ENCODE results near the gene PPP2CA. TPM values are rescaled to one million over a fixed set of nuclear protein-coding genes. Genes with fewer than 3 reads are reported as not detected.

PPP2CA gene
- polyA plus RNA-seq, 2 of the 4 experiments (the other 2 are of a cell fraction), result 273 to 357 TPM

DNA sequence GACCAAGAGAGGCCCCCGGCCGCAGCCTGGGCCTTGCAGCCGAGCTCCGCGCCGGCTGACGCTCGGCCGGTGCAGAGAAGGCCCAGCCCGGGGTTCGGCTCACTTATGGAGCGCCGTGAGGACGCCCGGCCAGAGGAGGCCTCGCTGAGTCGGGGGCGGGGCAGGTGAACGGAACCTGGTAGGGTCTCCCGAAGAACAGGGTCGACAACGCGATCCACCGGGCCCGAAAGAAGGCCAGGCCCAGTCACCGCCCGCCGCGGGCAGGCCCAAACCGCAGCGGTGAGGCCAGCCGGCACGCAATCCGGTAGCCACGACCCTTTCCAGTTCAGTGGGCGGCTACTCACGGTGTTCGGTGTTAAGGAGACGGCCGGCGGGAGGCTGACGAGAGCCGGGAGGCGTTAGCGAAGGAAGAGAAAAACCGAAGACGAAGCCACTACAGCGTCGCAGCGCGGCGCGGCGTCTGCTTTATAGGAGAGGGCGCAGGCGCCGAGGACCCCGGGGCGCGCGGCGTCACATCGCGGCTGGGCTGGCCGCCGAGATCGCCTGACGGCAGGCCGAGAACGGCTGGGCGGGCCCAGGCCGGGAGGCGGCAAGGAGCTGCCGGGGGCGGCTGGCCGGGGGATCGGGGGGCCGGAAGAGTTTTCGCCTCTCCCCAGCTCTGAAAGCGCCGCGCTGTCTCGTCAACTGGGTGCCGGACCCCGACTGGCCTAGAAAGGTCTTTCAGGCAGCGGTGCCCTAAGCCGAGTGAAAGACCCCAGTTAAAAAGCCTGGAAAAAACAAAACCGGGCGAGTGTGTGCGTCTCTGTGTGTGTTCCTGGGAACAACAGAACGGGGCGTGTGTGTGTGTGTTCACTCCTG, 49.1 kb downstream of the PPP2CA start, which contains the start of gene SKP1:
Gene SKP1 (minus strand): TSS at position 440 of the 858 bp plus-strand sequence. CDS start 2,928 bp downstream, outside the sequence.
- ATAC-seq (peak; percentile 84 to 89), FAIRE-seq (no peak), DNase-seq (ENCODE audit: low read depth in 1 of 2, low spot score in 1 of 2) (peak; percentile 58 to 88)
- CTCF ChIA-PET, result interaction anchor here (0.6 to 3.7 kb wide), 9 partner anchors 14 to 532 kb away, joined by 3 to 22 read pairs (median 3); no protein-coding TSS in a partner anchor
- 2% methylated on average over 35 of the region's 92 CpGs for WGBS (ENCODE audit: missing lambda C conversion rate)
- Histone ChIP-seq H3K27ac (peak within 1 kb of the TSS; percentile 94 to 98), H3K4me2 (peak within 1 kb of the TSS; percentile 94), H3K4me3 (peak within 1 kb of the TSS; percentile 89), H3K4me1 (peaks cover 19% of the 10 kb centered on the region; the same call in 2 of the 3 replicates), H3K9me3 (no peaks in the 10 kb centered on the region)
- POLR2A ChIA-PET, result interaction anchor here (0.6 to 2.8 kb wide), 37 partner anchors 8 to 728 kb away, joined by 3 to 46 read pairs (median 5); partner anchors contain the start of genes C5orf24, PCBD2, PPP2CA and VDAC1
- no peak for TF ChIP-seq CEBPB (IDR thresholded peaks at IDR 0.05)
- TF ChIP-seq, protein P1, sequence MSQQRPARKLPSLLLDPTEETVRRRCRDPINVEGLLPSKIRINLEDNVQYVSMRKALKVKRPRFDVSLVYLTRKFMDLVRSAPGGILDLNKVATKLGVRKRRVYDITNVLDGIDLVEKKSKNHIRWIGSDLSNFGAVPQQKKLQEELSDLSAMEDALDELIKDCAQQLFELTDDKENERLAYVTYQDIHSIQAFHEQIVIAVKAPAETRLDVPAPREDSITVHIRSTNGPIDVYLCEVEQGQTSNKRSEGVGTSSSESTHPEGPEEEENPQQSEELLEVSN (IDR thresholded peaks at IDR 0.05; ENCODE audit: borderline replicate concordance, low read depth), result peak; percentile 64; the same call in 1 of the 2 replicates
- TF ChIP-seq TFCP2L1 (CRISPR knock-in tag; IDR thresholded peaks at IDR 0.05), result no peak
- TF ChIP-seq, protein P2, sequence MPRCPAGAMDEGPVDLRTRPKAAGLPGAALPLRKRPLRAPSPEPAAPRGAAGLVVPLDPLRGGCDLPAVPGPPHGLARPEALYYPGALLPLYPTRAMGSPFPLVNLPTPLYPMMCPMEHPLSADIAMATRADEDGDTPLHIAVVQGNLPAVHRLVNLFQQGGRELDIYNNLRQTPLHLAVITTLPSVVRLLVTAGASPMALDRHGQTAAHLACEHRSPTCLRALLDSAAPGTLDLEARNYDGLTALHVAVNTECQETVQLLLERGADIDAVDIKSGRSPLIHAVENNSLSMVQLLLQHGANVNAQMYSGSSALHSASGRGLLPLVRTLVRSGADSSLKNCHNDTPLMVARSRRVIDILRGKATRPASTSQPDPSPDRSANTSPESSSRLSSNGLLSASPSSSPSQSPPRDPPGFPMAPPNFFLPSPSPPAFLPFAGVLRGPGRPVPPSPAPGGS (IDR thresholded peaks at IDR 0.05), result peak; percentile 96
- no peak for TF ChIP-seq RFX5 (IDR thresholded peaks at IDR 0.05)
- TF ChIP-seq MAFK (IDR thresholded peaks at IDR 0.05; ENCODE audit: partially characterized antibody), result no peak
- TF ChIP-seq, protein P3, sequence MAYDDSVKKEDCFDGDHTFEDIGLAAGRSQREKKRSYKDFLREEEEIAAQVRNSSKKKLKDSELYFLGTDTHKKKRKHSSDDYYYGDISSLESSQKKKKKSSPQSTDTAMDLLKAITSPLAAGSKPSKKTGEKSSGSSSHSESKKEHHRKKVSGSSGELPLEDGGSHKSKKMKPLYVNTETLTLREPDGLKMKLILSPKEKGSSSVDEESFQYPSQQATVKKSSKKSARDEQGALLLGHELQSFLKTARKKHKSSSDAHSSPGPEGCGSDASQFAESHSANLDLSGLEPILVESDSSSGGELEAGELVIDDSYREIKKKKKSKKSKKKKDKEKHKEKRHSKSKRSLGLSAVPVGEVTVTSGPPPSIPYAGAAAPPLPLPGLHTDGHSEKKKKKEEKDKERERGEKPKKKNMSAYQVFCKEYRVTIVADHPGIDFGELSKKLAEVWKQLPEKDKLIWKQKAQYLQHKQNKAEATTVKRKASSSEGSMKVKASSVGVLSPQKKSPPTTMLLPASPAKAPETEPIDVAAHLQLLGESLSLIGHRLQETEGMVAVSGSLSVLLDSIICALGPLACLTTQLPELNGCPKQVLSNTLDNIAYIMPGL (CRISPR knock-in tag; IDR thresholded peaks at IDR 0.05; ENCODE audit: borderline replicate concordance), result 0 out of 2 replicates have a peak, but pooled peaks have one; percentile 46
- TF ChIP-seq RARB (CRISPR knock-in tag; IDR thresholded peaks at IDR 0.05), result no peak; the same call in 1 of the 2 replicates
- TF ChIP-seq CHD2 (IDR thresholded peaks at IDR 0.05; ENCODE audit: low read length, partially characterized antibody), result no peak
- TF ChIP-seq RAD21 (conservative IDR thresholded peaks at IDR 0.05 in 1 of 2, IDR thresholded peaks at IDR 0.05 in 1 of 2), result no peak
- TF ChIP-seq, protein P4, sequence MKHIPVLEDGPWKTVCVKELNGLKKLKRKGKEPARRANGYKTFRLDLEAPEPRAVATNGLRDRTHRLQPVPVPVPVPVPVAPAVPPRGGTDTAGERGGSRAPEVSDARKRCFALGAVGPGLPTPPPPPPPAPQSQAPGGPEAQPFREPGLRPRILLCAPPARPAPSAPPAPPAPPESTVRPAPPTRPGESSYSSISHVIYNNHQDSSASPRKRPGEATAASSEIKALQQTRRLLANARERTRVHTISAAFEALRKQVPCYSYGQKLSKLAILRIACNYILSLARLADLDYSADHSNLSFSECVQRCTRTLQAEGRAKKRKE (CRISPR knock-in tag; IDR thresholded peaks at IDR 0.05; ENCODE audit: low read depth), result no peak
- TF ChIP-seq EHF (CRISPR knock-in tag; IDR thresholded peaks at IDR 0.05), result no peak
- TF ChIP-seq HOXA7 (CRISPR knock-in tag; IDR thresholded peaks at IDR 0.05), result no peak
- TF ChIP-seq FOSL2 (IDR thresholded peaks at IDR 0.05), result no peak
- TF ChIP-seq FOSL2 (CRISPR knock-in tag; IDR thresholded peaks at IDR 0.05), result peak; percentile 20; the same call in 1 of the 2 replicates
- no peak for TF ChIP-seq ZNF302 (CRISPR knock-in tag; IDR thresholded peaks at IDR 0.05)
- TF ChIP-seq, protein P5, sequence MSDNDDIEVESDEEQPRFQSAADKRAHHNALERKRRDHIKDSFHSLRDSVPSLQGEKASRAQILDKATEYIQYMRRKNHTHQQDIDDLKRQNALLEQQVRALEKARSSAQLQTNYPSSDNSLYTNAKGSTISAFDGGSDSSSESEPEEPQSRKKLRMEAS (IDR thresholded peaks at IDR 0.05), result peak; percentile 84
- TF ChIP-seq CHD4 (IDR thresholded peaks at IDR 0.05; ENCODE audit: borderline replicate concordance), result no peak
- TF ChIP-seq, protein P6, sequence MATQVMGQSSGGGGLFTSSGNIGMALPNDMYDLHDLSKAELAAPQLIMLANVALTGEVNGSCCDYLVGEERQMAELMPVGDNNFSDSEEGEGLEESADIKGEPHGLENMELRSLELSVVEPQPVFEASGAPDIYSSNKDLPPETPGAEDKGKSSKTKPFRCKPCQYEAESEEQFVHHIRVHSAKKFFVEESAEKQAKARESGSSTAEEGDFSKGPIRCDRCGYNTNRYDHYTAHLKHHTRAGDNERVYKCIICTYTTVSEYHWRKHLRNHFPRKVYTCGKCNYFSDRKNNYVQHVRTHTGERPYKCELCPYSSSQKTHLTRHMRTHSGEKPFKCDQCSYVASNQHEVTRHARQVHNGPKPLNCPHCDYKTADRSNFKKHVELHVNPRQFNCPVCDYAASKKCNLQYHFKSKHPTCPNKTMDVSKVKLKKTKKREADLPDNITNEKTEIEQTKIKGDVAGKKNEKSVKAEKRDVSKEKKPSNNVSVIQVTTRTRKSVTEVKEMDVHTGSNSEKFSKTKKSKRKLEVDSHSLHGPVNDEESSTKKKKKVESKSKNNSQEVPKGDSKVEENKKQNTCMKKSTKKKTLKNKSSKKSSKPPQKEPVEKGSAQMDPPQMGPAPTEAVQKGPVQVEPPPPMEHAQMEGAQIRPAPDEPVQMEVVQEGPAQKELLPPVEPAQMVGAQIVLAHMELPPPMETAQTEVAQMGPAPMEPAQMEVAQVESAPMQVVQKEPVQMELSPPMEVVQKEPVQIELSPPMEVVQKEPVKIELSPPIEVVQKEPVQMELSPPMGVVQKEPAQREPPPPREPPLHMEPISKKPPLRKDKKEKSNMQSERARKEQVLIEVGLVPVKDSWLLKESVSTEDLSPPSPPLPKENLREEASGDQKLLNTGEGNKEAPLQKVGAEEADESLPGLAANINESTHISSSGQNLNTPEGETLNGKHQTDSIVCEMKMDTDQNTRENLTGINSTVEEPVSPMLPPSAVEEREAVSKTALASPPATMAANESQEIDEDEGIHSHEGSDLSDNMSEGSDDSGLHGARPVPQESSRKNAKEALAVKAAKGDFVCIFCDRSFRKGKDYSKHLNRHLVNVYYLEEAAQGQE (IDR thresholded peaks at IDR 0.05), result no peak
- TF ChIP-seq CBX2 (IDR thresholded peaks at IDR 0.05; ENCODE audit: borderline replicate concordance, low read depth), result no peak
- no peak for TF ChIP-seq HEYL (CRISPR knock-in tag; IDR thresholded peaks at IDR 0.05)
- TF ChIP-seq SREBF2 (IDR thresholded peaks at IDR 0.05), result no peak
- TF ChIP-seq NR3C1 (IDR thresholded peaks at IDR 0.05), result no peak
- TF ChIP-seq EP300 (IDR thresholded peaks at IDR 0.05), result no peak
- TF ChIP-seq KDM1A (IDR thresholded peaks at IDR 0.05; ENCODE audit: low read depth), result no peak
- TF ChIP-seq FOSB (CRISPR knock-in tag; IDR thresholded peaks at IDR 0.05), result no peak
- TF ChIP-seq ZSCAN20 (CRISPR knock-in tag; IDR thresholded peaks at IDR 0.05), result no peak
- no peak for TF ChIP-seq POLR2AphosphoS2 (conservative IDR thresholded peaks at IDR 0.05; ENCODE audit: low read length)
- TF ChIP-seq, protein P7, sequence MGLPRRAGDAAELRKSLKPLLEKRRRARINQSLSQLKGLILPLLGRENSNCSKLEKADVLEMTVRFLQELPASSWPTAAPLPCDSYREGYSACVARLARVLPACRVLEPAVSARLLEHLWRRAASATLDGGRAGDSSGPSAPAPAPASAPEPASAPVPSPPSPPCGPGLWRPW (IDR thresholded peaks at IDR 0.05), result no peak
